Naive thymus-derived CD4-positive, alpha-beta T cell (primary cell): ENCODE measurements around the gene OR8B4. TPM values are rescaled to one million over a fixed set of nuclear protein-coding genes. Genes with fewer than 3 reads are reported as not detected.
A peak's percentile ranks its signal among the peaks of the same experiment; 100 is the strongest.
"Not testable (repeated sequence)": the region's sequence is repeated elsewhere in the genome, so short reads cannot be mapped to it uniquely, and the experiment has no call there.

Experiments used
- ATAC-seq: fragments of 150-1000 bp; cut with Tn5 transposase; 2 replicates; pipeline ENCODE4 v1.10.0; 2021; ENCODE audit warnings: mild to moderate bottlenecking, moderate library complexity
- CTCF ChIA-PET: fragments of 350-600 bp; sonication (Branson Sonifier 250); formaldehyde crosslinking; loops from one replicate; lab custom pipeline; 2021; ENCODE audit warnings: antibody characterized with exemption; lab: Charles Lee
- POLR2A ChIA-PET: fragments of 350-600 bp; sonication (Branson Sonifier 250); formaldehyde crosslinking; loops from one replicate; lab custom pipeline; 2021; ENCODE audit warnings: antibody characterized with exemption, inconsistent platforms; lab: Charles Lee
- DNase-seq, 9 donors: peaks; one replicate each; pipeline versions ENCODE4 v3.0.0 to v3.0.0-alpha.2; 2020 to 2022; ENCODE audit warnings: mixed read lengths in 1 of 9
- H3K27ac ChIP-seq: one replicate; pipeline ENCODE4 v1.7.0; 2013; ENCODE audit warnings: mild to moderate bottlenecking, low read depth, low read length, moderate library complexity
- H3K27me3 ChIP-seq, 2 donors: one replicate each; pipeline ENCODE4 v1.7.0; 2013; ENCODE audit warnings: low read length in 2 of 2, mild to moderate bottlenecking in 2 of 2, moderate library complexity in 2 of 2; ENCODE audit not compliant: control insufficient read depth in 2 of 2, insufficient read depth in 2 of 2
- H3K36me3 ChIP-seq, 3 experiments: 1 replicate in 2 of 3; 2 replicates in 1 of 3; pipeline ENCODE4 v1.7.0; 2013; ENCODE audit warnings: low read length in 3 of 3, mild to moderate bottlenecking in 3 of 3, moderate library complexity in 1 of 3; ENCODE audit not compliant: insufficient read depth in 3 of 3, control insufficient read depth in 2 of 3
- H3K4me1 ChIP-seq, 2 donors: one replicate each; pipeline ENCODE4 v1.7.0; 2013; ENCODE audit warnings: low read length in 2 of 2, mild to moderate bottlenecking in 2 of 2, moderate library complexity in 1 of 2; ENCODE audit not compliant: control insufficient read depth in 2 of 2, insufficient read depth in 2 of 2
- H3K4me3 ChIP-seq: 2 replicates; pipeline ENCODE4 v1.7.0; 2013; ENCODE audit warnings: mild to moderate bottlenecking, low read length
- H3K9me3 ChIP-seq, 3 experiments: 1 replicate in 2 of 3; 2 replicates in 1 of 3; pipeline ENCODE4 v1.7.0; 2013; ENCODE audit warnings: low read length in 3 of 3; ENCODE audit not compliant: control insufficient read depth in 2 of 3
- H3K27ac Mint-ChIP-seq, 9 donors: one replicate each; pipeline ENCODE4 v1.8.0; 2020 to 2022; ENCODE audit warnings: mixed read lengths in 9 of 9, mild to moderate bottlenecking in 8 of 9, moderate library complexity in 5 of 9, inconsistent platforms in 2 of 9
- H3K27me3 Mint-ChIP-seq, 5 donors: one replicate each; pipeline ENCODE4 v1.8.0; 2021 to 2022; ENCODE audit warnings: mixed read lengths in 5 of 5, mild to moderate bottlenecking in 1 of 5
- H3K36me3 Mint-ChIP-seq, 5 donors: one replicate each; pipeline ENCODE4 v1.8.0; 2020 to 2022; ENCODE audit warnings: mixed read lengths in 5 of 5, mild to moderate bottlenecking in 3 of 5, inconsistent platforms in 1 of 5
- H3K4me1 Mint-ChIP-seq, 7 donors: one replicate each; pipeline ENCODE4 v1.8.0; 2020 to 2022; ENCODE audit warnings: mixed read lengths in 7 of 7, mild to moderate bottlenecking in 3 of 7, inconsistent platforms in 1 of 7
- H3K4me3 Mint-ChIP-seq, 10 donors: one replicate each; pipeline ENCODE4 v1.8.0; 2020 to 2022; ENCODE audit warnings: mild to moderate bottlenecking in 10 of 10, mixed read lengths in 10 of 10, moderate library complexity in 6 of 10, inconsistent platforms in 2 of 10
- H3K9me3 Mint-ChIP-seq, 11 donors: one replicate each; pipeline ENCODE4 v1.8.0; 2020 to 2022; ENCODE audit warnings: mixed read lengths in 11 of 11, mild to moderate bottlenecking in 4 of 11, inconsistent platforms in 1 of 11, moderate library complexity in 1 of 11
- intact Hi-C, 2 donors: fragments of 100-400 bp; cut with micrococcal nuclease; formaldehyde crosslinking; loops; one replicate each; pipeline ENCODE4 v1.15.1; 2023
- polyA plus RNA-seq, 2 donors: library from polyadenylated mRNA; unstranded; fragments of 300-500 nt; fragmentation: Illumina TruSeq; gene quantifications; one replicate each; pipeline ENCODE4 v1.2.3, GENCODE V29; 2021
- total RNA-seq, 6 experiments: library from RNA in 5 of 6; stranded (reverse) in 5 of 6; gene quantifications; 1 replicate in 5 of 6; 2 replicates in 1 of 6; pipeline ENCODE4 v1.2.3 and lab custom pipeline; 2021 to 2026

OR8B4 gene
- total and polyA plus RNA-seq, 7 experiments from 2014 or later, result not detected

DNA sequence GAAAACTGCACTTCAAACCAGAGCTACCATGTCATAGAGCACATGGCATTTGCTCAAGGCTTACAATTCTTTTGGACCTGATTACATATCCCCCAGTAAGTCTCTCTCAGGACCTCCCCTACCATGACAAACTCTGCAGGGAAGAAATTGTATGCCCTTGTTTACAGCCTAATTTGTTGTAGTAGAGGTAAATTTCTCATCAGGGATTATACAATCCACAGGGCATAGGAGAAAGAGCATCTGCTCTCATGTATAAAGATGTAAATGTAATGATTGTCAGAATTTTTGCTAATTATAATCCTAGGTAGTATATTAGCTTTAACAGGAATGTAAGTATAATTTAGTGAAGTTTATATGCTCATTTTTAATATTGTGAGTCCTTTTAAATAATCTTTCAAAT is 25.7 kb downstream of the OR8B4 start, which contains the start of gene OR8B3:
OR8B3 (minus strand) TSS at position 101 of the 400 bp plus-strand sequence. CDS start 1,673 bp downstream, outside the sequence.
- POLR2A ChIA-PET, result no interaction called here
- Mint-ChIP-seq H3K27ac (no peak within 1 kb of the TSS), H3K27me3 (peaks cover 0 to 4% (median 0%) of the 10 kb centered on the region in 5 donors), H3K4me1 (peaks cover 0 to 2% (median 0%) of the 10 kb centered on the region in 7 donors), H3K9me3 (peaks cover 0 to 5% (median 0%) of the 10 kb centered on the region in 11 donors), H3K36me3 (no peaks in the 10 kb centered on the region), H3K4me3 (no peak within 1 kb of the TSS)
- intact Hi-C loops, result no loop called here
- no peak for ATAC-seq
- no peak for DNase-seq
- Histone ChIP-seq H3K27me3 (no peaks in the 10 kb centered on the region), H3K4me1 (no peaks in the 10 kb centered on the region), H3K9me3 (no peaks in the 10 kb centered on the region), H3K4me3 (no peak within 1 kb of the TSS), H3K27ac (no peak within 1 kb of the TSS), H3K36me3 (no peaks in the 10 kb centered on the region)
- CTCF ChIA-PET, result no interaction called here

- intact Hi-C loops, POLR2A ChIA-PET, H3K9me3 ChIP-seq, H3K27me3 ChIP-seq, CTCF ChIA-PET, H3K36me3 ChIP-seq, H3K36me3 Mint-ChIP-seq, H3K4me1 Mint-ChIP-seq, H3K27ac ChIP-seq, H3K27ac Mint-ChIP-seq, H3K9me3 Mint-ChIP-seq, H3K4me3 ChIP-seq, DNase-seq, H3K4me3 Mint-ChIP-seq, H3K27me3 Mint-ChIP-seq, H3K4me1 ChIP-seq, ATAC-seq: not testable (repeated sequence)
Measured at GRCh38 chr11:124396847-124397246, 27.8 kb downstream of the OR8B4 start.

GRCh38 chr11:124394408-124394807 is 30.3 kb downstream of the OR8B4 start:
- CTCF ChIA-PET, result no interaction called here
- DNase-seq, result no peak

GRCh38 chr11:124384399-124384798 is 40.3 kb downstream of the OR8B4 start, which contains the start of gene OR8B2:
Gene OR8B2 (minus strand): TSS chr11:124384499. CDS start chr11:124383343, 1,156 bp downstream.
- Histone ChIP-seq H3K27me3 (peaks cover 0 to 4% of the 10 kb centered on the region in 2 donors), H3K4me3 (no peak within 1 kb of the TSS), H3K36me3 (no peaks in the 10 kb centered on the region), H3K9me3 (no peaks in the 10 kb centered on the region), H3K4me1 (no peaks in the 10 kb centered on the region), H3K27ac (no peak within 1 kb of the TSS)
- Mint-ChIP-seq H3K27ac (no peak within 1 kb of the TSS), H3K36me3 (no peaks in the 10 kb centered on the region), H3K9me3 (peaks cover 0 to 5% (median 0%) of the 10 kb centered on the region in 11 donors), H3K27me3 (peaks cover 0 to 7% (median 5%) of the 10 kb centered on the region in 5 donors), H3K4me1 (no peaks in the 10 kb centered on the region), H3K4me3 (no peak within 1 kb of the TSS)
- intact Hi-C loops, result no loop called here
- no peak for DNase-seq
- ChIA-PET POLR2A (no interaction called here), CTCF (no interaction called here)
- ATAC-seq, result no peak

More at GRCh38 chr11:124394408-124394807, 30.3 kb downstream of the OR8B4 start:
- peaks cover 0 to 4% (median 0%) of the 10 kb centered on the region in 11 donors for H3K9me3 Mint-ChIP-seq
- no peak overlapping the region for H3K4me3 Mint-ChIP-seq
- H3K36me3 ChIP-seq, result no peaks in the 10 kb centered on the region
- intact Hi-C loops, result no loop called here
- H3K4me1 Mint-ChIP-seq, result no peaks in the 10 kb centered on the region
- no peak overlapping the region for H3K27ac ChIP-seq
- H3K36me3 Mint-ChIP-seq, result peaks cover 0 to 6% (median 0%) of the 10 kb centered on the region in 5 donors
- no peaks in the 10 kb centered on the region for H3K9me3 ChIP-seq
- no peak overlapping the region for H3K4me3 ChIP-seq
- peaks cover 0 to 6% of the 10 kb centered on the region in 2 donors for H3K27me3 ChIP-seq
- no peaks in the 10 kb centered on the region for H3K4me1 ChIP-seq
- POLR2A ChIA-PET, result no interaction called here
- H3K27ac Mint-ChIP-seq, result no peak overlapping the region
- H3K27me3 Mint-ChIP-seq, result peaks cover 3 to 15% (median 10%) of the 10 kb centered on the region in 5 donors
- ATAC-seq, result no peak

DNA sequence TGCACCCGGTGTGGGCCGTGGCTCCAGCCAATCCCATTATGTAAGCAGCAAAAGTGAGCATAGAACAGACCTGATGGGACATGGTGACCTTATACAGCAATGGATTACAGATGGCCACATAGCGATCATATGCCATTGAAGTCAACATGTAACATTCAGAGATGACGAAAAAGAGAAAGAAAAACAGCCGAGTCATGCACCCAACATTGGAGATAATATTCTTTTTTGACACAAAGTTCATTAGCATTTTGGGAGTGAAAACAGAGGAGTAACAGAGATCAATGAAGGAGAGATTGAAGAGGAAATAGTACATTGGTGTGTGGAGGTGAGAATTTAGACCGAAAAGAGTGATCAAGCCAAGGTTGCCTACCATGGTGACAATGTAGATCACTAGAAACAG is 41.8 kb downstream of the OR8B4 start:
- peak overlapping the region in 1 of 9 donors; percentile 44 for H3K27ac Mint-ChIP-seq
- DNase-seq, H3K4me1 ChIP-seq, ATAC-seq, POLR2A ChIA-PET, H3K4me3 Mint-ChIP-seq, H3K9me3 Mint-ChIP-seq, H3K4me3 ChIP-seq, H3K9me3 ChIP-seq, H3K27ac ChIP-seq, H3K4me1 Mint-ChIP-seq, H3K27me3 Mint-ChIP-seq, H3K27me3 ChIP-seq, H3K36me3 Mint-ChIP-seq, intact Hi-C loops, CTCF ChIA-PET, H3K36me3 ChIP-seq: not testable (repeated sequence)

GRCh38 chr11:124380585-124380984 is 44.1 kb downstream of the OR8B4 start:
- H3K27me3 Mint-ChIP-seq, result no peaks in the 10 kb centered on the region
- Histone ChIP-seq H3K27me3 (no peaks in the 10 kb centered on the region), H3K27ac (no peak overlapping the region), H3K9me3 (no peaks in the 10 kb centered on the region), H3K4me1 (no peaks in the 10 kb centered on the region), H3K36me3 (no peaks in the 10 kb centered on the region), H3K4me3 (no peak overlapping the region)
- no peaks in the 10 kb centered on the region for H3K36me3 Mint-ChIP-seq
- H3K4me1 Mint-ChIP-seq, result no peaks in the 10 kb centered on the region
- H3K9me3 Mint-ChIP-seq, result no peaks in the 10 kb centered on the region
- POLR2A ChIA-PET, result no interaction called here
- no peak for DNase-seq
- no peak for ATAC-seq
- CTCF ChIA-PET, result no interaction called here
- no peak overlapping the region for H3K4me3 Mint-ChIP-seq
- intact Hi-C loops, result no loop called here
- no peak overlapping the region for H3K27ac Mint-ChIP-seq

- no peaks in the 10 kb centered on the region for H3K9me3 ChIP-seq
- DNase-seq (no peak), ATAC-seq (no peak)
- no peak overlapping the region for H3K4me3 ChIP-seq
- H3K4me1 Mint-ChIP-seq, result no peaks in the 10 kb centered on the region
- no peaks in the 10 kb centered on the region for H3K27me3 ChIP-seq
- H3K36me3 Mint-ChIP-seq, result no peaks in the 10 kb centered on the region
- peaks cover 0 to 4% (median 0%) of the 10 kb centered on the region in 5 donors for H3K27me3 Mint-ChIP-seq
- no peak overlapping the region for H3K27ac ChIP-seq
- H3K9me3 Mint-ChIP-seq, result peaks cover 0 to 4% (median 0%) of the 10 kb centered on the region in 11 donors
- H3K4me1 ChIP-seq, result no peaks in the 10 kb centered on the region
- intact Hi-C loops, result no loop called here
- no peak overlapping the region for H3K27ac Mint-ChIP-seq
- POLR2A ChIA-PET, result no interaction called here
- H3K4me3 Mint-ChIP-seq, result no peak overlapping the region
- CTCF ChIA-PET, result no interaction called here
- no peaks in the 10 kb centered on the region for H3K36me3 ChIP-seq
Measured at GRCh38 chr11:124376280-124376679, 48.4 kb downstream of the OR8B4 start.
